HepG2 (cell line): ENCODE results near the gene HOXA5. TPM values are rescaled to one million over a fixed set of nuclear protein-coding genes. Genes with fewer than 3 reads are reported as not detected.

ENCODE experiments used
- AHDC1 ChIP-seq: sonication (generic); formaldehyde crosslinking; IDR thresholded peaks from 2 replicates; pipeline ENCODE4 v1.5.1; 2020; ENCODE audit warnings: mild to moderate bottlenecking, missing genetic modification reagents, borderline replicate concordance
- ARID3A ChIP-seq: IDR thresholded peaks from 2 replicates; pipeline ENCODE4 v1.6.1; 2012; ENCODE audit warnings: low read depth, low read length, improper control_type of control experiment
- JUND ChIP-seq: sonication (generic); formaldehyde crosslinking; IDR thresholded peaks from 2 replicates; pipeline ENCODE4 v1.8.0; 2022; ENCODE audit warnings: mild to moderate bottlenecking, missing genetic modification reagents
- KDM6A ChIP-seq: IDR thresholded peaks from 2 replicates; pipeline ENCODE4 v1.6.1; 2016; ENCODE audit warnings: low read depth
- MED1 ChIP-seq: sonication (generic); formaldehyde crosslinking; IDR thresholded peaks from 2 replicates; pipeline ENCODE4 v1.4.0; 2020; ENCODE audit warnings: missing genetic modification reagents
- NR2C2 ChIP-seq: sonication (generic); formaldehyde crosslinking; IDR thresholded peaks from 2 replicates; pipeline ENCODE4 v1.4.0; 2020; ENCODE audit warnings: missing genetic modification reagents, mild to moderate bottlenecking, moderate library complexity, borderline replicate concordance
- ZBED4 ChIP-seq: sonication (generic); formaldehyde crosslinking; IDR thresholded peaks from 2 replicates; pipeline ENCODE4 v1.4.0; 2020; ENCODE audit warnings: missing genetic modification reagents, borderline replicate concordance
- ZBTB26 ChIP-seq: IDR thresholded peaks from 2 replicates; pipeline ENCODE4 v1.6.1; 2016; ENCODE audit warnings: missing compliant biosample characterization, missing genetic modification reagents, borderline replicate concordance
- ZNF121 ChIP-seq: sonication (generic); formaldehyde crosslinking; IDR thresholded peaks from 2 replicates; pipeline ENCODE4 v1.5.0; 2020; ENCODE audit warnings: mild to moderate bottlenecking, missing genetic modification reagents
- ZNF362 ChIP-seq: sonication (generic); formaldehyde crosslinking; IDR thresholded peaks from 2 replicates; pipeline ENCODE4 v1.4.0; 2020; ENCODE audit warnings: missing genetic modification reagents, mild to moderate bottlenecking, borderline replicate concordance
- ZNF605 ChIP-seq: sonication (generic); formaldehyde crosslinking; IDR thresholded peaks from 2 replicates; pipeline ENCODE4 v1.8.0; 2022; ENCODE audit warnings: mild to moderate bottlenecking, missing genetic modification reagents
- ZNF746 ChIP-seq: sonication (generic); formaldehyde crosslinking; IDR thresholded peaks from 2 replicates; pipeline ENCODE4 v1.8.0; 2022; ENCODE audit warnings: mild to moderate bottlenecking, missing genetic modification reagents
- ZSCAN21 ChIP-seq: sonication (generic); formaldehyde crosslinking; IDR thresholded peaks from 2 replicates; pipeline ENCODE4 v1.8.0; 2022; ENCODE audit warnings: mild to moderate bottlenecking, missing genetic modification reagents, moderate library complexity, borderline replicate concordance
- ZSCAN9 ChIP-seq: IDR thresholded peaks from 2 replicates; pipeline ENCODE4 v1.6.1; 2016; ENCODE audit warnings: borderline replicate concordance
- polyA plus RNA-seq, 8 experiments: library from polyadenylated mRNA; depleted of rRNA in 3 of 8; stranded (reverse) in 7 of 8; unstranded in 1 of 8; fragments of >200 nt; fragmentation: Illumina TruSeq in 4 of 8; extraction: Trizol in 4 of 8; gene quantifications; 2 replicates each; pipeline versions ENCODE4 v1.2.1 to v1.2.3, GENCODE V29; 2011 to 2016; ENCODE audit warnings: low read depth in 4 of 8, missing spikeins in 1 of 8, mixed read lengths in 1 of 8; ENCODE audit not compliant: insufficient read depth in 1 of 8
- total RNA-seq, 5 experiments: library from RNA; depleted of rRNA; stranded (reverse); fragments of >200 nt; fragmentation: Illumina TruSeq; extraction: Trizol; gene quantifications; 2 replicates each; pipeline ENCODE4 v1.2.3, GENCODE V29; 2016; ENCODE audit warnings: low read depth in 1 of 5

The HOXA5 gene
- total and polyA plus RNA-seq, 2 of the 13 experiments (the other 11 are each of a cell fraction or from before 2014, with no cell fraction given) = 3.2 to 3.6 TPM

- TF ChIP-seq ZBED4 (CRISPR knock-in tag) (no peak), JUND (CRISPR knock-in tag) (0 out of 2 replicates have a peak, but pooled peaks have one; percentile 29), ZNF605 (CRISPR knock-in tag) (peak; percentile 68), ARID3A (peak; percentile 23; the same call in 1 of the 2 replicates), AHDC1 (CRISPR knock-in tag) (peak; percentile 72; the same call in 1 of the 2 replicates), MED1 (CRISPR knock-in tag) (peak; percentile 68), ZSCAN9 (CRISPR knock-in tag) (peak; percentile 53), ZNF121 (CRISPR knock-in tag) (no peak), KDM6A (CRISPR knock-in tag) (peak; percentile 95), ZNF746 (no peak), ZNF362 (CRISPR knock-in tag) (0 out of 2 replicates have a peak, but pooled peaks have one; percentile 11), NR2C2 (CRISPR knock-in tag) (no peak), ZBTB26 (peak; percentile 29; the same call in 1 of the 2 replicates), ZSCAN21 (CRISPR knock-in tag) (peak; percentile 63; the same call in 1 of the 2 replicates)
Observed at GRCh38 chr7:27122077-27122910, 21.2 kb downstream of the HOXA5 start (continued).
